GM18861 (cell line): ENCODE results near the gene IGSF6.
"Not testable (repeated sequence)": the region's sequence is repeated elsewhere in the genome, so short reads cannot be mapped to it uniquely, and the experiment has no call there.

Experiments used
- ATAC-seq: cut with Tn5 transposase; IDR thresholded peaks from one replicate; pipeline ENCODE4 v1.9.1; 2021; ENCODE audit not compliant: unreplicated experiment

The IGSF6 gene

GRCh38 chr16:21654466-21654865 lies 2.1 kb upstream of the IGSF6 start:
- ATAC-seq, result no peak

GRCh38 chr16:21653571-21653970 lies 1.2 kb upstream of the IGSF6 start:
- no peak for ATAC-seq

DNA sequence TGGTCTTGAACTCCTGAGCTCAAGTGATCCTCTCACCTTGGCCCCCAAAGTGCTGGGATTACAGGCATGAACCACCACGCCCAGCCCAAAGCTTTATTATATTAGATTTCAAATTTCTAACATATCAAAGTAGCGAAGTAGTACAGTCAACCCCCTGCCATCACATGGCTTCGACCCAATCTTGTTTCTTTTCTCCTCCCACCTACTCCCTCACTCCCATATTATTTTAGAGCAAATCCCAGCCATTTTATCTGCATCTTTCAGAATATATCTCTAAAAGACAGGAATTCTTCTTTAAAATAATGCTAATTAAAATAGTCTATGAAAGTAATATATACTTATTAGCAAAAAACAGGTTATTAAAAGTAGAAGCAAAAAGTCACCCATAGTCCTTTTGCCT lies 893 bp downstream of the IGSF6 start:
- ATAC-seq, result no peak

- no peak for ATAC-seq
These were observed 1.9 kb downstream of the IGSF6 start for GRCh38 chr16:21650521-21650920.

- ATAC-seq, result not testable (repeated sequence)
These were observed 2.5 kb downstream of the IGSF6 start for GRCh38 chr16:21649826-21650406.

DNA sequence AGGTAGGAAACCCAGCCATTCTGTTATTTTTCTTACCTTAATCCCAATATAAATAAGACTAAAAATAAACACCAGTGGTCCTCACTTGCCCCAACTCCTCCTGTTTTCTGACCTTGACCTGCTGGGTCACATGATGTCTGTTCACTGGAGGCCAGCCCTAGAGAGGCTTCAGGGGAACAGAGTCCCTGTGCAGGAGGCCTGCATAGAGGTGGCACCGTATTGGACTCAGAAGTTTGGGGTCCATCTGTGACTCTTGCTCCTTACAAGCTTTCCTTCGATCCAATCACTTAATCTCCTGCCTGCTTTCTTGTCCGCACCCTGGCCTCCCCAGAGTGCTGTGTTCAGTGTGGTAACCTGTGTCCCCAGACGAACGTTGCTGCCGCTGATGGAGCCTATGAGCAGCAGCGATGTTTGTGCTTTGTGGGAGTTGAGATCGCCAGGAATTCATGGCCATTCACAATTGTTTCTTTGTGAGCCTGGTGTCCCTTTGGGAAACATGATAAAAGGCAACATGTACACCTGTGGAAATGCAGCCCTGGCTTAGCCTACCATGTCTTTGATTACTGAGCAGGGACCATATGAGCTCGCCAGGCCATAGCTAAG lies 4.7 kb downstream of the IGSF6 start:
- no peak for ATAC-seq

GRCh38 chr16:21646721-21647561 lies 5.5 kb downstream of the IGSF6 start:
- ATAC-seq, result peak; percentile 73

GRCh38 chr16:21646091-21646490 lies 6.3 kb downstream of the IGSF6 start:
- no peak for ATAC-seq

- no peak for ATAC-seq
These were observed 7.1 kb downstream of the IGSF6 start for GRCh38 chr16:21645261-21645721.

GRCh38 chr16:21644674-21645073 lies 7.7 kb downstream of the IGSF6 start:
- no peak for ATAC-seq

DNA sequence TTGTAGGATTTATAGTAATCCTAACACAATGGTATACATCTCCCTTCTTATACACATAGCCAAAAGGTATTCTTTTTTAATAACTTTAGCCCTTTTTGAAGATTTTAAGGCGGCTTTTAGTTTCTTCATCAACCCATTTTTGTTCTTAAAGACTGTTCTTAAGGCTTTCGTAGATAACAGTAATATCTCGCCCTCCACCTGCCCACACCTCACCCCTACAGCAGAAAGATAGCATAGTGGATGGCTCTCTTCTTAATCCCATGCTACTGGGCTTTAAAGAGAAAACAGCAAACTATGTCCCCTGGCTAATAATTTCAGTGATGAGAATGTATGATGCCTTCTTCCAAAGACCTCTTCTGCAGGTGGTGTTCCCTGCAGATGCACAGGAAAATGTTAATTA lies 8.6 kb downstream of the IGSF6 start:
- no peak for ATAC-seq

DNA sequence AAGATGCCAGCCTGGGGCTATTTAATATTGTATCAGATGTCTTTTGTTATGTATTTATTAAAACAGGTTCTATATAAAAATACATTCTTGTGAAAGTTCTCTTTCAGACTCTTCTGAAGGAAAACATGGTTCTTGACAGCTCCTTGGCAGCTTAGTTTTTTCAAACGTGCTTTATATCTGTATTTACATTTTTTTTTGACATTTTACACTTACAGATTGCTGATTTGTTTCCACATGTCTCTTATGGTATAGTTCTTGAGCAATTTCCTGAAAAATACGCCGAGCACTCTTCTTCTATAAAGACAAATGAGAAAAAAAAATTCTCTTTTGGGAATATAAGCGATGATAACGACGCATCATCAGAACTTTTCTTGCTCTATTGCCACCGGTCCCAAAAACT lies 9.5 kb downstream of the IGSF6 start:
- no peak for ATAC-seq

GRCh38 chr16:21641916-21642315 lies 10.5 kb downstream of the IGSF6 start:
- ATAC-seq, result no peak

DNA sequence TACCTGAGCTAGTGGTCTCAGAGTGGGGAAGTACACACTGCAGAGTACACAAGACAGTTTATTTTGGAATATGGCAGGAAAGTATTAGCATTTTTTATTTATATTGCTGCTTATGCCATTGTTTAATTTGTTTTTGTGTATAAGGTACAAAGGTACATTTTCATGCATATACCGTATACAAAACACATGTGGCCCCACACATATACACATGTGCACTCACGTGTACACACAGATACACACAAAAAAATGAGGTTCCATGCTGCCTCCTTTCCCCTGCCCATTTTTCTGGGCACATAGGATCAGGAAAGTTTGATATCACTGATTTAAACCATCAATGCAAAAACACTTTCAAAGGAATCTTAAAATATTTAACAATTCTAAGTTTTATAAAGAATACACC lies 12.9 kb downstream of the IGSF6 start:
- no peak for ATAC-seq

DNA sequence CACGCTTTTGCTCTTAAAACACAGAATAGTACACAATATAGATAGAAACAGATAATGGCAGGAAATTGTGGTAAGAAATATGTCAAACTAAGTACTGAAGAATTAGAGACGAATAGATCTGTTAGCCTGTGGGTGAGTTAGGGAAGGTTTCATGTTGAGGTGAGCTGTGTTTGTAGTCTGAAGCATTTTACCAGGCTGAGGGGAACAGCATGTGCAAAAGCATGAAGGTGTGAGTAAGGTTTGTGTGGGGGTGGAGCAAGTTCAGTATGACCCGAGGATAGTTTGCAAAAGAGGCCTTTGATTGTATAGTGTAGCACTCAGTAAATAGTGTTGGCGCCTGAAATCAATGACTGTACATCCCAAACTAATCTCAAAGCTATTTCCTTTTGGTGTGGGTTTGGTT lies 13.8 kb downstream of the IGSF6 start:
- no peak for ATAC-seq

DNA sequence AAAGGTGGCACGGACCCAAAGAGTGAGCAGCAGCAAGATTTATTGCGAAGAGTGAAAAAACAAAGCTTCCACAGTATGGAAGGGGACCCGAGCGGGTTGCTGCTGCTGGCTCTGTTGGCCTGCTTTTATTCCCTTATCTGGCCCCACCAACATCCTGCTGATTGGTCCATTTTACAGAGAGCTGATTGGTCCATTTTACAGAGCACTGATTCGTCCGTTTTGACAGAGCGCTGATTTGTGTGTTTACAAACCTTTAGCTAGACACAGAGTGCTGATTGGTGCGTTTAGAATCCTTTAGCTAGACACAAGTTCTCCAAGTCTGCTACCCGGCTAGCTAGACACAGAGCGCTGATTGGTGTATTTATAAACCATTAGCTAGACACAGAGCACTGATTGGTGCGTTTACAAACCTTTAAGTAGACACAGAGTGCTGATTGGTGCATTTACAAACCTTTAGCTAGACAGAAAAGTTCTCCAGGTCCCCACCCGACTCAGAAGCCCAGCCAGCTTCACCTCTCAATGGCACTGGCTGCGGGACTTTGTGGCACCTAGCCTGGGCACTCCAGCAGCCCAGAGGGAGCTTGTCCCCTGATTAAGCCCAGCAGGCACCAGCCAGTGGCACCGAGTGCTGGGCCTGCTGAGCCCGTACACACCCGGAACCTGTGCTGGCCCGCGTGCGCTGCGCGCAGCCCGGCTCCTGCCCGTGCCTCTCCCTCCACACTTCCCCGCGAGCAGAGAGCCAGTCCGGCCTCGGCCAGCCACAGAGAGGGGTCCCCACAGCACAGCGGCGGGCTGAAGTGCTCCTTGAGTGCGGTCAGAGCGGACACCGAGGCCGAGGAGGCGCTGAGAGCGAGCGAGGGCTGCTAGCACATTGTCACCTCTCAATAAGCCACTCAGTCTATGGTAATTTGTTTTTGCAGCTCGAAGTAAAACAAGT lies 15.1 kb downstream of the IGSF6 start:
- no peak for ATAC-seq

GRCh38 chr16:21635694-21636093 lies 16.7 kb downstream of the IGSF6 start:
- not testable (repeated sequence) for ATAC-seq

GRCh38 chr16:21634216-21634615 lies 18.2 kb downstream of the IGSF6 start:
- ATAC-seq, result no peak

DNA sequence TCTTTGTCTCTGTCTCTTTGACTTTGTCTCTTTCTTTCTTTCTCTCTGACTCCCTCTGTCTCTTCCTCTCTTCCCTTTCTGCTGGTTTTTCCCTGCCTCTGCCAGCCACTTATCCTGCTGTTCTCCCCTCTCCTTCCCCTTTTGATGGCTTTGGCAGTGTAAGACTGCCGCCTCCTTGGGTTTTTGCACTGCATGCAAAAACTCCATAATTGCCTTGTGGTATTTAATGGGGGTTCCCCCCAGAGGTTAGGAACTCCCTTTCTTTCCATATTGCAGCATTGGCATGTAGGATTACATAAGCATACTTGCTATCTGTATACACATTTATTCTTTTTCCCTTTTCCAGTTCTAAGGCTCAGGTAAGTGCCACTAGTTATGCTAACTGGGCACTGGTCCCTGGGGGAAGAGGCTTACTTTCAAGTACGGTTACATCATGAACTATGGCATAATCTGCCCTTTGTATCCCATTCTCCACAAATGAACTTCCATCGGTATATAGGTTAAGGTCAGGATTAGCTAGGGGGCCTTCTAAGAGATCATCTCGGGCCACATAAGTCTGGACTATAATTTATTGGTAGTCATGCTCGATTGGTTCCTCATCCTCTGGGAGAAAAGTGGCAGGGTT lies 20.3 kb downstream of the IGSF6 start:
- ATAC-seq, result not testable (repeated sequence)

DNA sequence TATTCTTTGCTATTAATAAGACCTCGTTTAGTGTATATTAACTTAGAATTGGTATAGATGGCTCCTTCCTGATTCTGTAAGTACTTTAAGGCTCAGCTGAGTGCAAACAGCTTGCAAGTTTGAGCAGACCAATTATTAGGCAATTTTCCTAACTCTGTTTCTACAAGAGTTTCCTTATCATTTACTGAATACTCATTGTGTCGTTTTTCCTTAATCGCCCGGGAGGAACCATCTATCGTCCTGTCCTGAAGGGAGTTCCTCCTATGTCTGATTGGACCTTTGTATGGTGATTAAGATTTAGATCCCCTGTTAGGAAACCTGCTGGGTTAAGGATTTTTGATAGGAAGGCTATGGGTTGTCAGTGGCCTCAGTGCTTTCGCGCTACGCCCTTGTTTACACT lies 21.0 kb downstream of the IGSF6 start:
- not testable (repeated sequence) for ATAC-seq

DNA sequence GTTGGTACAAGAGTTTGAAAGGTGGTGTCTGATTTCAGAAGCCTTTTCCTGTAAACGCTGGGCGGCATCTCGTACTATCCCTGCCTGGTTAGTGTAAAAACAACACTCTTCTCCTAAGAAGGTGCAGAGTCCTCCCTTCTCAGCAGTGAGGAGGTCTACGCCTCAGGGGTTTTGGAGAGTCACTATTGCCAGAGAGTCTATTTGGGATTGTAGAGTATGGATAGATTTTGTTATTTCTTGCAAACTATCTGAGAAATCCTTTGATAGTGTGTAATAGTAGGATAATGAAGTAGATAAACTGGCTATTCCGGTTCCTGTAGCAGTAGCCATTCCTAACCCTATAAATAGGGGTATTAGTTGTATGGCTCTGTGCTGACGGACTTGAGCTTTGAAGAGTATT lies 21.5 kb downstream of the IGSF6 start:
- ATAC-seq, result not testable (repeated sequence)
